Smooth muscle cell (in vitro differentiated cells): ENCODE measurements around the gene ARHGAP24. TPM values are rescaled to one million over a fixed set of nuclear protein-coding genes. Genes with fewer than 3 reads are reported as not detected.
A peak's percentile ranks its signal among the peaks of the same experiment; 100 is the strongest.

Experiments used
- DNase-seq: peaks from one replicate; lab custom pipeline; 2025; ENCODE audit not compliant: unreplicated experiment; lab: John Stamatoyannopoulos, UW
- H2AFZ ChIP-seq: fragments of 200-600 bp; sonication (generic); 2 replicates; pipeline ENCODE4 v1.6.0; 2016; ENCODE audit warnings: antibody characterized with exemption, low read depth, mild to moderate bottlenecking
- H3F3A ChIP-seq: fragments of 200-600 bp; sonication (generic); 2 replicates; pipeline ENCODE4 v1.6.0; 2017; ENCODE audit warnings: antibody characterized with exemption, low read depth
- H3K27ac ChIP-seq: fragments of 200-600 bp; sonication (generic); 2 replicates; pipeline ENCODE4 v1.5.1; 2016; ENCODE audit warnings: low read depth, mild to moderate bottlenecking
- H3K27me3 ChIP-seq: fragments of 200-600 bp; sonication (generic); 2 replicates; pipeline ENCODE4 v1.6.1; 2016; ENCODE audit warnings: low read depth, mild to moderate bottlenecking
- H3K36me3 ChIP-seq: fragments of 200-600 bp; sonication (generic); 2 replicates; pipeline ENCODE4 v1.5.1; 2016; ENCODE audit warnings: low read depth
- H3K4me1 ChIP-seq: fragments of 200-600 bp; sonication (generic); 2 replicates; pipeline ENCODE4 v1.5.1; 2016; ENCODE audit warnings: low read depth
- H3K4me2 ChIP-seq: fragments of 200-600 bp; sonication (generic); 2 replicates; pipeline ENCODE4 v1.6.0; 2016; ENCODE audit warnings: mild to moderate bottlenecking
- H3K4me3 ChIP-seq: fragments of 200-600 bp; sonication (generic); 2 replicates; pipeline ENCODE4 v1.5.1; 2016; ENCODE audit warnings: mild to moderate bottlenecking
- H3K79me2 ChIP-seq: fragments of 200-600 bp; sonication (generic); 2 replicates; pipeline ENCODE4 v1.6.0; 2016; ENCODE audit warnings: low read depth, mild to moderate bottlenecking
- H3K9ac ChIP-seq: fragments of 200-600 bp; sonication (generic); 2 replicates; pipeline ENCODE4 v1.6.0; 2016; ENCODE audit warnings: low read depth
- H3K9me3 ChIP-seq: fragments of 200-600 bp; sonication (generic); replicated peaks from 2 replicates; pipeline ENCODE4 v1.5.1; 2016; ENCODE audit warnings: low read depth
- H4K20me1 ChIP-seq: fragments of 200-600 bp; sonication (generic); 2 replicates; pipeline ENCODE4 v1.6.0; 2016; ENCODE audit warnings: low read depth
- CTCF ChIP-seq: fragments of 200-600 bp; sonication (generic); IDR thresholded peaks from 2 replicates; pipeline ENCODE4 v1.5.1; 2017; ENCODE audit warnings: borderline replicate concordance, mild to moderate bottlenecking, antibody characterized with exemption; ENCODE audit not compliant: insufficient read depth, poor library complexity, severe bottlenecking
- WGBS: methylation state at CpG from one replicate; pipeline ENCODE4 v1.1.7; 2016; ENCODE audit warnings: low lambda C conversion rate; 5-methylcytosine and 5-hydroxymethylcytosine counted together
- polyA plus RNA-seq: library from polyadenylated mRNA; unstranded; fragments of >200 nt; fragmentation: Nextera tagmentation; extraction: Ambion mirVana; gene quantifications from 2 replicates; pipeline ENCODE4 v1.2.1, GENCODE V29; 2016
- total RNA-seq: library from RNA; depleted of rRNA; stranded (reverse); fragments of >200 nt; gene quantifications from 2 replicates; pipeline ENCODE4 v1.2.3, GENCODE V29; 2014

The ARHGAP24 gene
- total and polyA plus RNA-seq, 2 experiments from 2014 or later = 4.9 to 18.2 TPM

- no peaks in the 10 kb centered on the region for H3K4me1 ChIP-seq
- no peaks in the 10 kb centered on the region for H3K27me3 ChIP-seq
- H3K4me3 ChIP-seq = no peak overlapping the region
- no peak overlapping the region for H3K9ac ChIP-seq
- no peaks in the 10 kb centered on the region for H3F3A ChIP-seq
- H3K79me2 ChIP-seq = no peaks in the 10 kb centered on the region
- H2AFZ ChIP-seq = no peak overlapping the region
- H4K20me1 ChIP-seq = no peaks in the 10 kb centered on the region
- no peak for TF ChIP-seq CTCF
- no peak overlapping the region for H3K27ac ChIP-seq
- DNase-seq = no peak
- no peaks in the 10 kb centered on the region for H3K9me3 ChIP-seq
- WGBS = 52% methylated on average over 1 of the region's 1 CpG
- peak overlapping the region; percentile 55 for H3K4me2 ChIP-seq
- H3K36me3 ChIP-seq = no peaks in the 10 kb centered on the region
Observed at GRCh38 chr4:85595796-85596559, 121.0 kb downstream of the ARHGAP24 start.

GRCh38 chr4:85598936-85599335, 124.0 kb downstream of the ARHGAP24 start:
- no peak for DNase-seq
- Histone ChIP-seq H3F3A (no peaks in the 10 kb centered on the region), H3K79me2 (no peaks in the 10 kb centered on the region), H3K4me1 (no peaks in the 10 kb centered on the region), H3K4me2 (no peak overlapping the region), H3K9me3 (no peaks in the 10 kb centered on the region), H3K4me3 (no peak overlapping the region), H3K36me3 (no peaks in the 10 kb centered on the region), H2AFZ (no peak overlapping the region), H4K20me1 (no peaks in the 10 kb centered on the region), H3K9ac (no peak overlapping the region), H3K27ac (no peak overlapping the region), H3K27me3 (no peaks in the 10 kb centered on the region)
- WGBS = 96% methylated on average over 1 of the region's 1 CpG
- no peak for TF ChIP-seq CTCF

GRCh38 chr4:85600501-85600900, 125.6 kb downstream of the ARHGAP24 start:
- H3K4me3 ChIP-seq = no peak overlapping the region
- no peaks in the 10 kb centered on the region for H3K9me3 ChIP-seq
- WGBS = 67% methylated on average over 4 of the region's 4 CpGs
- no peak overlapping the region for H3K27ac ChIP-seq
- no peak for TF ChIP-seq CTCF
- no peaks in the 10 kb centered on the region for H3K27me3 ChIP-seq
- no peak overlapping the region for H3K9ac ChIP-seq
- no peaks in the 10 kb centered on the region for H4K20me1 ChIP-seq
- H3F3A ChIP-seq = no peaks in the 10 kb centered on the region
- no peaks in the 10 kb centered on the region for H3K36me3 ChIP-seq
- no peaks in the 10 kb centered on the region for H3K4me1 ChIP-seq
- H3K4me2 ChIP-seq = peak overlapping the region; percentile 23
- H2AFZ ChIP-seq = no peak overlapping the region
- no peaks in the 10 kb centered on the region for H3K79me2 ChIP-seq
- no peak for DNase-seq
